CD14-positive monocyte (primary cell): ENCODE data around the gene PDE4D. TPM values are rescaled to one million over a fixed set of nuclear protein-coding genes. Genes with fewer than 3 reads are reported as not detected.

Source experiments
- DNase-seq, 3 donors: peaks; one replicate each; pipeline ENCODE4 v3.0.0-alpha.2; 2011 to 2022
- H2AFZ ChIP-seq: 2 replicates; pipeline ENCODE4 v1.6.0; 2012; ENCODE audit warnings: mild to moderate bottlenecking, low read depth, low read length, inconsistent platforms; ENCODE audit not compliant: insufficient read depth, poor library complexity, severe bottlenecking
- H3K27ac ChIP-seq, 2 donors: 1 replicate in 1 of 2; 2 replicates in 1 of 2; pipeline ENCODE4 v1.5.1; 2012 to 2013; ENCODE audit warnings: low read length in 2 of 2, control low read depth in 1 of 2, inconsistent platforms in 1 of 2, low read depth in 1 of 2, mild to moderate bottlenecking in 1 of 2
- H3K27me3 ChIP-seq, 2 donors: one replicate each; pipeline versions ENCODE4 v1.6.0 to v1.6.1; 2011 to 2013; ENCODE audit warnings: low read length in 2 of 2; ENCODE audit not compliant: control insufficient read depth in 2 of 2, insufficient read depth in 2 of 2
- H3K36me3 ChIP-seq, 2 donors: replicated peaks in 1 of 2; 1 replicate in 1 of 2; 2 replicates in 1 of 2; pipeline versions ENCODE4 v1.5.1 to v1.6.1; 2012 to 2013; ENCODE audit warnings: low read length in 2 of 2, control low read depth in 1 of 2, inconsistent platforms in 1 of 2, mild to moderate bottlenecking in 1 of 2; ENCODE audit not compliant: insufficient read depth in 2 of 2, control insufficient read depth in 1 of 2
- H3K4me1 ChIP-seq, 2 donors: 1 replicate in 1 of 2; 2 replicates in 1 of 2; pipeline versions ENCODE4 v1.5.1 to v1.6.1; 2012 to 2013; ENCODE audit warnings: low read length in 2 of 2, control low read depth in 1 of 2, inconsistent platforms in 1 of 2, mild to moderate bottlenecking in 1 of 2, moderate library complexity in 1 of 2; ENCODE audit not compliant: insufficient read depth in 2 of 2, control insufficient read depth in 1 of 2
- H3K4me2 ChIP-seq: replicated peaks from 2 replicates; pipeline ENCODE3; 2012; ENCODE audit warnings: low read length, moderate library complexity, mild to moderate bottlenecking; ENCODE audit not compliant: poor library complexity, severe bottlenecking; ENCODE audit errors: extremely low read depth
- H3K4me3 ChIP-seq, 3 experiments: fragments of 200-600 bp in 1 of 3; sonication (generic) in 1 of 3; replicated peaks in 1 of 3; 1 replicate in 2 of 3; 2 replicates in 1 of 3; pipeline ENCODE4 v1.5.1; 2011 to 2013; ENCODE audit warnings: low read length in 3 of 3, mild to moderate bottlenecking in 3 of 3, control low read depth in 2 of 3, low read depth in 2 of 3, inconsistent platforms in 1 of 3, moderate library complexity in 1 of 3
- H3K79me2 ChIP-seq: 2 replicates; pipeline ENCODE4 v1.6.0; 2012; ENCODE audit warnings: mild to moderate bottlenecking, control low read depth, inconsistent platforms, low read length, moderate library complexity; ENCODE audit not compliant: insufficient read depth
- H3K9ac ChIP-seq: 2 replicates; pipeline ENCODE4 v1.6.0; 2017; ENCODE audit warnings: low read length, mild to moderate bottlenecking; ENCODE audit not compliant: insufficient read depth, poor library complexity, severe bottlenecking
- H3K9me3 ChIP-seq, 2 donors: replicated peaks in 1 of 2; 1 replicate in 1 of 2; 2 replicates in 1 of 2; pipeline versions ENCODE4 v1.5.1 to v1.6.1; 2012 to 2013; ENCODE audit warnings: low read length in 2 of 2, control low read depth in 1 of 2; ENCODE audit not compliant: control insufficient read depth in 1 of 2, insufficient read depth in 1 of 2
- H4K20me1 ChIP-seq: 2 replicates; pipeline ENCODE4 v1.6.0; 2012; ENCODE audit warnings: mild to moderate bottlenecking, low read length, control low read depth, moderate library complexity; ENCODE audit not compliant: insufficient read depth
- H3K27ac Mint-ChIP-seq, 7 donors: one replicate each; pipeline ENCODE4 v1.8.0; 2020; ENCODE audit warnings: mild to moderate bottlenecking in 7 of 7, mixed read lengths in 7 of 7, moderate library complexity in 6 of 7, inconsistent platforms in 2 of 7
- H3K27me3 Mint-ChIP-seq, 3 donors: one replicate each; pipeline ENCODE4 v1.8.0; 2021 to 2022; ENCODE audit warnings: low read depth in 3 of 3, mild to moderate bottlenecking in 3 of 3, mixed read lengths in 3 of 3, moderate library complexity in 3 of 3, inconsistent platforms in 1 of 3
- H3K36me3 Mint-ChIP-seq, 2 donors: one replicate each; pipeline ENCODE4 v1.8.0; 2020; ENCODE audit warnings: mixed read lengths in 2 of 2, inconsistent platforms in 1 of 2, mild to moderate bottlenecking in 1 of 2
- H3K4me1 Mint-ChIP-seq: one replicate; pipeline ENCODE4 v1.8.0; 2020; ENCODE audit warnings: mild to moderate bottlenecking, mixed read lengths
- H3K4me3 Mint-ChIP-seq, 2 donors: one replicate each; pipeline ENCODE4 v1.8.0; 2020; ENCODE audit warnings: mild to moderate bottlenecking in 2 of 2, mixed read lengths in 2 of 2, moderate library complexity in 1 of 2
- H3K9me3 Mint-ChIP-seq, 7 donors: one replicate each; pipeline ENCODE4 v1.8.0; 2020 to 2022; ENCODE audit warnings: mixed read lengths in 7 of 7, mild to moderate bottlenecking in 6 of 7, moderate library complexity in 6 of 7, inconsistent platforms in 2 of 7
- CTCF ChIP-seq: fragments of 200-600 bp; IDR thresholded peaks from one replicate; pipeline ENCODE4 v1.8.0; 2022; ENCODE audit warnings: antibody characterized with exemption, mild to moderate bottlenecking
- WGBS: methylation state at CpG from one replicate; pipeline ENCODE4 v1.1.5; 2013; ENCODE audit warnings: missing lambda C conversion rate; ENCODE audit not compliant: insufficient coverage; 5-methylcytosine and 5-hydroxymethylcytosine counted together
- intact Hi-C, 2 donors: fragments of 100-400 bp; cut with micrococcal nuclease; formaldehyde crosslinking; loops; one replicate each; pipeline versions ENCODE4 v1.15.0 to v1.15.1; 2023
- polyA plus RNA-seq, 3 donors: library from polyadenylated mRNA; depleted of rRNA in 1 of 3; unstranded in 2 of 3; stranded (reverse) in 1 of 3; fragments of 300-500 nt in 2 of 3; fragments of >200 nt in 1 of 3; fragmentation: Illumina TruSeq in 2 of 3; gene quantifications; 1 replicate in 2 of 3; 2 replicates in 1 of 3; pipeline ENCODE4 v1.2.3, GENCODE V29; 2012 to 2021

PDE4D gene
- polyA plus RNA-seq, 3 donors: 1.9 to 3.4 (median 2.8) TPM

DNA sequence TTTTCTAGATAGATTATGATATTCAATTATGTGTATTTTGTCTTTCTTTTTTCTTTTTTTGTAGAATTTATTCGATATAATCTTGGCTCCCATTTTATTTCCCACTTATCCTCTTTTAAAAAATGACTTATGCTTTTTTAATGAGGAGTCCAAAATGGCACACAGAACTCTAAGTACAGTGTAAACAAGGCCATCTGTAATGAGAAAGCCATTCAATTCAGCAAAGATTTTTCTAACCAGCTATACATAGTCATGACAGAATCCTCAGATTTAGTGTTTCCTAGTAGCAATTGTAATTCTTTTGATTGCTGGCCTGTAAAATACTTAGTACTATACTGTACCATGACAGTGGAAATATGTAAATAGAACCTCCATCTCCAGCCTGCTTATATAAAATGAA is 659.3 kb downstream of the PDE4D start:
- Histone ChIP-seq H3K27ac (no peak overlapping the region), H2AFZ (no peak overlapping the region), H3K4me3 (no peak overlapping the region), H3K4me1 (no peaks in the 10 kb centered on the region), H3K36me3 (no peaks in the 10 kb centered on the region), H3K9ac (no peak overlapping the region), H3K4me2 (no peak overlapping the region), H3K79me2 (no peaks in the 10 kb centered on the region), H4K20me1 (no peaks in the 10 kb centered on the region), H3K9me3 (no peaks in the 10 kb centered on the region), H3K27me3 (no peaks in the 10 kb centered on the region)
- Mint-ChIP-seq H3K9me3 (peaks cover 0 to 1% (median 0%) of the 10 kb centered on the region in 7 donors), H3K27me3 (no peaks in the 10 kb centered on the region), H3K4me3 (no peak overlapping the region), H3K4me1 (no peaks in the 10 kb centered on the region), H3K36me3 (no peaks in the 10 kb centered on the region), H3K27ac (no peak overlapping the region)
- WGBS: no CpG with 5 or more reads among the region's 1 CpG
- no peak for DNase-seq
- TF ChIP-seq CTCF: no peak
- intact Hi-C loops: no loop called here

DNA sequence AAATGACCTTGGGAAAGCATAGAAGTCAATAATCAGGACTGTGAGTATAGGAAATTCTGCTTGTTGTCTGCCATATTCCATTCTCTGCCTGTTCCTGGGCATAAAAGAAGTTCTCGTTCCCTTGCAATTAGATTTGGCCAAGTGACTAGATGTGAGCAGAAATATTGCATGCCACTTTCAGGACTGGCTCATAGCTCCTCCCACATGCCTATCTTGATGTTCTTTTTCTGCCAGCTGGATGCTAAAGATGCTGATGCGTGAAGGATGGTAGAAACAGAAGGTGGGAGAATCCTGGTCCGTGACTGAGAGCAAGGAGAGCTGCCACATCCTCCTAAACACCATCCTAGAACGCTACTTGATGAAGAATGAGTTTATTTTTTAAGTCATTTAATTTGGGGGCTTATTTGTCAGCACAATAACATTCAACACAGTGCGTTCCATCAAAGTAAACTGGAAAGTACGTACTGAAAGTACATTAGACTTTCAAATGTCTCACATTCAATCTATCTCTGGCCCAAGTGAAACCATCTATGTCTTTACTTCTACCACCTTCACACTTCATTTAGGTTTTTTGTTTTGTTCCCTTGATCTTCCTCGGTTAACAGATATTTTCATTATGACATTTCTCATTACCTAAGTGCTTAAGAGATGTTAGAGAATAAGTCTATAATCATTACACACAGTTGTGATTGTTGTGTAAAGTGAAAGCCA is 662.1 kb downstream of the PDE4D start:
- Mint-ChIP-seq H3K9me3 (peaks cover 0 to 2% (median 0%) of the 10 kb centered on the region in 7 donors), H3K4me3 (no peak overlapping the region), H3K27me3 (no peaks in the 10 kb centered on the region), H3K27ac (no peak overlapping the region), H3K4me1 (no peaks in the 10 kb centered on the region), H3K36me3 (no peaks in the 10 kb centered on the region)
- Histone ChIP-seq H3K79me2 (no peaks in the 10 kb centered on the region), H2AFZ (no peak overlapping the region), H4K20me1 (no peaks in the 10 kb centered on the region), H3K9me3 (no peaks in the 10 kb centered on the region), H3K36me3 (no peaks in the 10 kb centered on the region), H3K4me1 (no peaks in the 10 kb centered on the region), H3K4me3 (no peak overlapping the region), H3K4me2 (no peak overlapping the region), H3K27me3 (no peaks in the 10 kb centered on the region), H3K27ac (no peak overlapping the region), H3K9ac (no peak overlapping the region)
- 94% methylated on average over 2 of the region's 7 CpGs for WGBS
- no peak for DNase-seq
- intact Hi-C loops: no loop called here
- TF ChIP-seq CTCF: no peak
